PC-9 (cell line): ENCODE measurements around the gene THAP7.

Source experiments
- EZH2 ChIP-seq: fragments of 200-600 bp; sonication (generic); IDR thresholded peaks from 2 replicates; pipeline ENCODE4 v1.8.0; 2017; ENCODE audit warnings: antibody characterized with exemption, low read depth
- TF ChIP-seq, protein P1 (sequence below): fragments of 200-600 bp; sonication (generic); conservative IDR thresholded peaks from 2 replicates; pipeline ENCODE4 v1.6.1; 2017; ENCODE audit warnings: mixed run types, antibody characterized with exemption, mild to moderate bottlenecking, moderate library complexity

DNA sequence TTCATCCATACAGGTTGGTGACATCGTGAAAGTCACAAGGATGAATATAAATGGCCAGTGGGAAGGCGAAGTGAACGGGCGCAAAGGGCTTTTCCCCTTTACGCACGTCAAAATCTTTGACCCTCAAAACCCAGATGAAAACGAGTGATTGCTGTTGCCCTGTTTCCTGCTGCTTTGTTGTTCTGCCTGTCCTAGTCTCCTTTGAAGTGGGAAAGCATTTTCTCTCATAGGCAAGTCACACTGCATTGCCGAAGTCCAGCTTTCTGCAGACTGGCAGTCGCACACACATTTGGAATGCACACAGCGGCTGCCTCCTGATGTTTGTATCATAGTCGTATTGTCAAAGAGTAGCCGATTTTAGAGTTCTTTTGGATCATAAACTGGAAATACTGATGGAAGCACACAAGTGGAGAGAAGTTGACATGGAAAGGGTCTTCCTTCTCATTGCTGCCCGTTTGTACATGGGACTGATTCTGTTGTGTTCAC, 52.2 kb downstream of the THAP7 start:
- TF ChIP-seq EZH2: no peak
- TF ChIP-seq, protein P1, sequence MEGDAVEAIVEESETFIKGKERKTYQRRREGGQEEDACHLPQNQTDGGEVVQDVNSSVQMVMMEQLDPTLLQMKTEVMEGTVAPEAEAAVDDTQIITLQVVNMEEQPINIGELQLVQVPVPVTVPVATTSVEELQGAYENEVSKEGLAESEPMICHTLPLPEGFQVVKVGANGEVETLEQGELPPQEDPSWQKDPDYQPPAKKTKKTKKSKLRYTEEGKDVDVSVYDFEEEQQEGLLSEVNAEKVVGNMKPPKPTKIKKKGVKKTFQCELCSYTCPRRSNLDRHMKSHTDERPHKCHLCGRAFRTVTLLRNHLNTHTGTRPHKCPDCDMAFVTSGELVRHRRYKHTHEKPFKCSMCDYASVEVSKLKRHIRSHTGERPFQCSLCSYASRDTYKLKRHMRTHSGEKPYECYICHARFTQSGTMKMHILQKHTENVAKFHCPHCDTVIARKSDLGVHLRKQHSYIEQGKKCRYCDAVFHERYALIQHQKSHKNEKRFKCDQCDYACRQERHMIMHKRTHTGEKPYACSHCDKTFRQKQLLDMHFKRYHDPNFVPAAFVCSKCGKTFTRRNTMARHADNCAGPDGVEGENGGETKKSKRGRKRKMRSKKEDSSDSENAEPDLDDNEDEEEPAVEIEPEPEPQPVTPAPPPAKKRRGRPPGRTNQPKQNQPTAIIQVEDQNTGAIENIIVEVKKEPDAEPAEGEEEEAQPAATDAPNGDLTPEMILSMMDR: no peak
